ENCODE results near the gene C1orf52. TPM values are rescaled to one million over a fixed set of nuclear protein-coding genes. Genes with fewer than 3 reads are reported as not detected.
A peak's percentile ranks its signal among the peaks of the same experiment; 100 is the strongest.

The C1orf52 gene
- total RNA-seq, 1 donor from 2014 or later = 55.8 TPM

DNA sequence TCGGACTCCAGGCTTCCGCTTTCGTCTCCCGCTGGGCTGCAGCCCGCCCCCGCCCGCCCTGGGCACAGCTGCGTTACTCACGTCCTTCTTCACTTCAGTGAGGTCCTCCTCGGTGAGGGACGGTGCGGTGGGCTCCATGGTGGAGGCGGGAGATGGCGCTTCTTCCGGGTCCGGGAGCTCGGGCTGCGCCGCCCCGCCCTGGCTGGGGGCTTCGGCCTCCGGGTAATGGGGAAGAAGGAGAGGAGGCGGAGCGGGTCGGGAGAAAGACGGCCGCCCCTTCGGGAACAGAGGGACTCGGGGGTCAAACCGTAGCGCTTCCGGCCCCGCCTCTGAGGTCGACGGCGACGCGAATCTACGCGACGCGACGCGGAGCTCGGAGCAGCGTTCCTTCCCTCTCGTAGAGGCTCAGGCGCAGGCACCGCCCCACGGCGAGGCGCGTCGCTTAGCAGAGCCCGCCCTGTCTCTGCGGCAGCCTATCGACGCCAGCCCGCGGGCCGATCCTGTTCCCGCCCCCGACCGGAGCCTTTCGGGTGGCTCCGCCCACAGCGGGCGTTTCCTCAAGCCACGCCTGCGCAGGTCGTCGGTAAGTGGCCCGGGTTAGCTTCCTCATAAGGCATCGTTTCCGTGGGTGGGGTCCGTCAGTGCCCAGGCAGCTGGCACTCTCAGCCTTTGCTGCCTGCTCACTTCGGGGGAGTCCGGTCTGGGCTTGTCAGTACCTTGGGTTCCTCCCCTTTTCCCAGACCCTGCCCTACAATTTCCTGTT, 16.9 kb upstream of the C1orf52 start, which contains the start of gene BCL10:
Gene BCL10, minus strand, starts transcription at position 418 of the 763 bp plus-strand sequence. Its CDS starts 280 bp downstream, at position 138.
- Histone ChIP-seq H3K36me3 (no peaks in the 10 kb centered on the region), H2AFZ (replicated peaks) (peak within 1 kb of the TSS; percentile 85), H3K4me3 (peak within 1 kb of the TSS; percentile 80), H3K4me2 (peak within 1 kb of the TSS; percentile 81), H3K79me2 (ENCODE audit: low read depth) (peaks cover 44% of the 10 kb centered on the region), H4K20me1 (ENCODE audit: low read depth) (peaks cover 6% of the 10 kb centered on the region), H3K27ac (peak within 1 kb of the TSS; percentile 95), H3K4me1 (peaks cover 12% of the 10 kb centered on the region), H3K9ac (peak within 1 kb of the TSS; percentile 62), H3F3A (ENCODE audit: low read depth) (peaks cover 15% of the 10 kb centered on the region), H3K9me3 (ENCODE audit: low read depth) (no peaks in the 10 kb centered on the region), H3K27me3 (no peaks in the 10 kb centered on the region)
- Mint-ChIP-seq H3K36me3 (no peaks in the 10 kb centered on the region), H3K27ac (peak within 1 kb of the TSS; percentile 39), H3K9me3 (no peaks in the 10 kb centered on the region), H3K4me3 (peak within 1 kb of the TSS; percentile 90), H3K4me1 (peaks cover 14% of the 10 kb centered on the region), H3K27me3 (ENCODE audit: insufficient read depth, low read depth) (peaks cover 4% of the 10 kb centered on the region)
- TF ChIP-seq, protein P1, sequence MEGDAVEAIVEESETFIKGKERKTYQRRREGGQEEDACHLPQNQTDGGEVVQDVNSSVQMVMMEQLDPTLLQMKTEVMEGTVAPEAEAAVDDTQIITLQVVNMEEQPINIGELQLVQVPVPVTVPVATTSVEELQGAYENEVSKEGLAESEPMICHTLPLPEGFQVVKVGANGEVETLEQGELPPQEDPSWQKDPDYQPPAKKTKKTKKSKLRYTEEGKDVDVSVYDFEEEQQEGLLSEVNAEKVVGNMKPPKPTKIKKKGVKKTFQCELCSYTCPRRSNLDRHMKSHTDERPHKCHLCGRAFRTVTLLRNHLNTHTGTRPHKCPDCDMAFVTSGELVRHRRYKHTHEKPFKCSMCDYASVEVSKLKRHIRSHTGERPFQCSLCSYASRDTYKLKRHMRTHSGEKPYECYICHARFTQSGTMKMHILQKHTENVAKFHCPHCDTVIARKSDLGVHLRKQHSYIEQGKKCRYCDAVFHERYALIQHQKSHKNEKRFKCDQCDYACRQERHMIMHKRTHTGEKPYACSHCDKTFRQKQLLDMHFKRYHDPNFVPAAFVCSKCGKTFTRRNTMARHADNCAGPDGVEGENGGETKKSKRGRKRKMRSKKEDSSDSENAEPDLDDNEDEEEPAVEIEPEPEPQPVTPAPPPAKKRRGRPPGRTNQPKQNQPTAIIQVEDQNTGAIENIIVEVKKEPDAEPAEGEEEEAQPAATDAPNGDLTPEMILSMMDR (IDR thresholded peaks at IDR 0.05) = no peak
- TF ChIP-seq EZH2 (IDR thresholded peaks at IDR 0.05) (no peak), EZH2phosphoT487 (IDR thresholded peaks at IDR 0.05) (no peak)
- DNase-seq (ENCODE audit: low spot score) = peak; percentile 99

- peak overlapping the region; percentile 62 for H3K9ac ChIP-seq
- H3K79me2 ChIP-seq (ENCODE audit: low read depth) = peaks cover 44% of the 10 kb centered on the region
- TF ChIP-seq EZH2 (IDR thresholded peaks at IDR 0.05) (no peak), EZH2phosphoT487 (IDR thresholded peaks at IDR 0.05) (no peak)
- TF ChIP-seq, protein P1 (IDR thresholded peaks at IDR 0.05) = no peak
- H4K20me1 ChIP-seq (ENCODE audit: low read depth) = peaks cover 6% of the 10 kb centered on the region
- no peaks in the 10 kb centered on the region for H3K9me3 ChIP-seq (ENCODE audit: low read depth)
- no peaks in the 10 kb centered on the region for H3K27me3 ChIP-seq
- H3F3A ChIP-seq (ENCODE audit: low read depth) = peaks cover 15% of the 10 kb centered on the region
- DNase-seq (ENCODE audit: low spot score) = no peak
- peak overlapping the region; percentile 95 for H3K27ac ChIP-seq
- H3K4me2 ChIP-seq = peak overlapping the region; percentile 81
- H3K27ac Mint-ChIP-seq = peak overlapping the region; percentile 39
- no peaks in the 10 kb centered on the region for H3K9me3 Mint-ChIP-seq
- peaks cover 4% of the 10 kb centered on the region for H3K27me3 Mint-ChIP-seq (ENCODE audit: insufficient read depth, low read depth)
- H3K36me3 Mint-ChIP-seq = no peaks in the 10 kb centered on the region
- H2AFZ ChIP-seq (replicated peaks) = peak overlapping the region; percentile 85
- H3K4me1 Mint-ChIP-seq = peaks cover 14% of the 10 kb centered on the region
- H3K4me1 ChIP-seq = peaks cover 12% of the 10 kb centered on the region
- H3K36me3 ChIP-seq = no peaks in the 10 kb centered on the region
- H3K4me3 ChIP-seq = peak overlapping the region; percentile 80
- H3K4me3 Mint-ChIP-seq = peak overlapping the region; percentile 90
Observed at GRCh38 chr1:85275701-85276214, 16.3 kb upstream of the C1orf52 start.

DNA sequence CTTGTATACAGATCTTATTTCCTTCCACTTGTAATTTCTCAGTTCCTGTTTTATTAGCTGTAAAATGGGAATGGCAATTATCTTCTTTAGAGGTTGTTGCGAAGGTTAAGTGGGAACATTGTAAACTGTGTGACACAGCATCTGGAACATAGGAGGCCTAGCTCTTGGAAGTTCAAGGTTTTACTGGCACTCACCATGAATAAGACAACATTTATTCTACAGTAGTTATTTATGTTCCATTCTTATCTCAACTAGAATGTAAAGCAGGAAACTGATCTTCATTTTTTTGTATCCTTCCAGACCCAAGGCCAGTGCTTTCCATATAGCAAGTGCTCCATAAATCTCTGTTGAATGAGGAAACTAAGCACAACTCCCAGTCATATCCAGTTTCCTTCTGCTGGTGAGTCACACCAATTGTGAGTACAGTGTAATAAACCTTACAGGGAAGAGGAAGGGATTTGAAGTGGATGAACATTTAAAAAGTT, 15.5 kb upstream of the C1orf52 start:
- Histone ChIP-seq H3K79me2 (ENCODE audit: low read depth) (peaks cover 44% of the 10 kb centered on the region), H4K20me1 (ENCODE audit: low read depth) (peaks cover 6% of the 10 kb centered on the region), H3K4me3 (peak overlapping the region; percentile 80), H3K27me3 (no peaks in the 10 kb centered on the region), H3K36me3 (peaks cover 4% of the 10 kb centered on the region), H3K4me2 (peak overlapping the region; percentile 81), H3K4me1 (peaks cover 12% of the 10 kb centered on the region), H3K9me3 (ENCODE audit: low read depth) (no peaks in the 10 kb centered on the region), H3K9ac (peak overlapping the region; percentile 62), H2AFZ (replicated peaks) (no peak overlapping the region), H3K27ac (no peak overlapping the region), H3F3A (ENCODE audit: low read depth) (peaks cover 15% of the 10 kb centered on the region)
- H3K27me3 Mint-ChIP-seq (ENCODE audit: insufficient read depth, low read depth) = peaks cover 4% of the 10 kb centered on the region
- TF ChIP-seq, protein P1 (IDR thresholded peaks at IDR 0.05) = no peak
- TF ChIP-seq EZH2phosphoT487 (IDR thresholded peaks at IDR 0.05) (no peak), EZH2 (IDR thresholded peaks at IDR 0.05) (no peak)
- peaks cover 2% of the 10 kb centered on the region for H3K36me3 Mint-ChIP-seq
- DNase-seq (ENCODE audit: low spot score) = no peak
- no peak overlapping the region for H3K27ac Mint-ChIP-seq
- peaks cover 14% of the 10 kb centered on the region for H3K4me1 Mint-ChIP-seq
- H3K9me3 Mint-ChIP-seq = no peaks in the 10 kb centered on the region
- H3K4me3 Mint-ChIP-seq = peak overlapping the region; percentile 90
